AG10803 (cell line): ENCODE data around the gene PRELID3B.
A peak's percentile ranks its signal among the peaks of the same experiment; 100 is the strongest.
"Not testable (repeated sequence)": the region's sequence is repeated elsewhere in the genome, so short reads cannot be mapped to it uniquely, and the experiment has no call there.

Source experiments
- DNase-seq: peaks from one replicate; pipeline ENCODE4 v3.0.0; 2010; ENCODE audit warnings: low read depth
- H3K4me3 ChIP-seq: 2 replicates; pipeline ENCODE4 v1.5.1; 2011; ENCODE audit warnings: mild to moderate bottlenecking, low read length, control low read depth
- CTCF ChIP-seq: conservative IDR thresholded peaks from 2 replicates; pipeline ENCODE4 v1.5.1; 2011; ENCODE audit warnings: mild to moderate bottlenecking, low read length, control low read depth, inconsistent platforms

PRELID3B gene

GRCh38 chr20:59042796-59043631 lies 428 bp upstream of the PRELID3B start:
- DNase-seq: peak; percentile 89
- H3K4me3 ChIP-seq: peak overlapping the region; percentile 75
- no peak for TF ChIP-seq CTCF

- not testable (repeated sequence) for DNase-seq
Observed at GRCh38 chr20:59041487-59041886, 1.1 kb downstream of the PRELID3B start.

GRCh38 chr20:59040667-59041066 lies 1.9 kb downstream of the PRELID3B start:
- no peak overlapping the region for H3K4me3 ChIP-seq
- no peak for DNase-seq
- no peak for TF ChIP-seq CTCF

More at GRCh38 chr20:59041487-59041886, 1.1 kb downstream of the PRELID3B start:
- peak overlapping the region; percentile 75 for H3K4me3 ChIP-seq

- peak; percentile 40 for DNase-seq
- H3K4me3 ChIP-seq: no peak overlapping the region
- TF ChIP-seq CTCF: no peak
Observed at GRCh38 chr20:59039233-59039632, 3.4 kb downstream of the PRELID3B start.

GRCh38 chr20:59037386-59037785 lies 5.2 kb downstream of the PRELID3B start:
- DNase-seq: no peak
- no peak overlapping the region for H3K4me3 ChIP-seq
- TF ChIP-seq CTCF: no peak

- no peak for TF ChIP-seq CTCF
- H3K4me3 ChIP-seq: no peak overlapping the region
- no peak for DNase-seq
Observed at GRCh38 chr20:59035381-59035780, 7.2 kb downstream of the PRELID3B start.

GRCh38 chr20:59033616-59034165 lies 8.9 kb downstream of the PRELID3B start:
- no peak for DNase-seq
- TF ChIP-seq CTCF: no peak
- no peak overlapping the region for H3K4me3 ChIP-seq
